Measurements from ENCODE around the gene TSNAX. TPM values are rescaled to one million over a fixed set of nuclear protein-coding genes. Genes with fewer than 3 reads are reported as not detected.
A peak's percentile ranks its signal among the peaks of the same experiment; 100 is the strongest.

The TSNAX gene, protein sequence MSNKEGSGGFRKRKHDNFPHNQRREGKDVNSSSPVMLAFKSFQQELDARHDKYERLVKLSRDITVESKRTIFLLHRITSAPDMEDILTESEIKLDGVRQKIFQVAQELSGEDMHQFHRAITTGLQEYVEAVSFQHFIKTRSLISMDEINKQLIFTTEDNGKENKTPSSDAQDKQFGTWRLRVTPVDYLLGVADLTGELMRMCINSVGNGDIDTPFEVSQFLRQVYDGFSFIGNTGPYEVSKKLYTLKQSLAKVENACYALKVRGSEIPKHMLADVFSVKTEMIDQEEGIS
- 10 to 100 TPM; 12.7 to 63.4 (median 30.9) TPM for total RNA-seq
- polyA plus RNA-seq = 10 to 100 TPM; 10.2 to 18.3 (median 16.6) TPM
- long read RNA-seq, donor 1, partial matches to known transcripts = 0 of 1 reads
- long read RNA-seq, donor 1, other reads (novel, unspliced or antisense) = 0 of 1 reads
- long read RNA-seq, donor 2, transcript TSNAX-201 (6 exons, 2,650 nt) = major isoform, 10 of 11 reads
- long read RNA-seq, donor 2, partial matches to known transcripts = 0 of 11 reads
- long read RNA-seq, donor 2, other reads (novel, unspliced or antisense) = 0 of 11 reads
- long read RNA-seq, donor 3, partial matches to known transcripts = 0 of 4 reads
- long read RNA-seq, donor 3, other reads (novel, unspliced or antisense) = 0 of 4 reads
- long read RNA-seq, donor 4, partial matches to known transcripts = 0 of 2 reads
- long read RNA-seq, donor 4, other reads (novel, unspliced or antisense) = 0 of 2 reads
- long read RNA-seq, donor 5, transcript TSNAX-201 (6 exons, 2,650 nt) = major isoform, 11 of 11 reads
- long read RNA-seq, donor 5, partial matches to known transcripts = 0 of 11 reads
- long read RNA-seq, donor 5, other reads (novel, unspliced or antisense) = 0 of 11 reads
- long read RNA-seq, donor 6 = 0 reads
- long read RNA-seq, donor 7, transcript TSNAX-201 (6 exons, 2,650 nt) = major isoform, 10 of 25 reads
- long read RNA-seq, donor 7, partial matches to known transcripts = 15 of 25 reads
- long read RNA-seq, donor 7, other reads (novel, unspliced or antisense) = 0 of 25 reads
- long read RNA-seq, donor 8, partial matches to known transcripts = 0 of 3 reads
- long read RNA-seq, donor 8, other reads (novel, unspliced or antisense) = 0 of 3 reads
- long read RNA-seq, donor 9, partial matches to known transcripts = 0 of 4 reads
- long read RNA-seq, donor 9, other reads (novel, unspliced or antisense) = 0 of 4 reads
- long read RNA-seq, donor 10, transcript TSNAX-201 (6 exons, 2,650 nt) = major isoform, 5 of 5 reads
- long read RNA-seq, donor 10, partial matches to known transcripts = 0 of 5 reads
- long read RNA-seq, donor 10, other reads (novel, unspliced or antisense) = 0 of 5 reads

DNA sequence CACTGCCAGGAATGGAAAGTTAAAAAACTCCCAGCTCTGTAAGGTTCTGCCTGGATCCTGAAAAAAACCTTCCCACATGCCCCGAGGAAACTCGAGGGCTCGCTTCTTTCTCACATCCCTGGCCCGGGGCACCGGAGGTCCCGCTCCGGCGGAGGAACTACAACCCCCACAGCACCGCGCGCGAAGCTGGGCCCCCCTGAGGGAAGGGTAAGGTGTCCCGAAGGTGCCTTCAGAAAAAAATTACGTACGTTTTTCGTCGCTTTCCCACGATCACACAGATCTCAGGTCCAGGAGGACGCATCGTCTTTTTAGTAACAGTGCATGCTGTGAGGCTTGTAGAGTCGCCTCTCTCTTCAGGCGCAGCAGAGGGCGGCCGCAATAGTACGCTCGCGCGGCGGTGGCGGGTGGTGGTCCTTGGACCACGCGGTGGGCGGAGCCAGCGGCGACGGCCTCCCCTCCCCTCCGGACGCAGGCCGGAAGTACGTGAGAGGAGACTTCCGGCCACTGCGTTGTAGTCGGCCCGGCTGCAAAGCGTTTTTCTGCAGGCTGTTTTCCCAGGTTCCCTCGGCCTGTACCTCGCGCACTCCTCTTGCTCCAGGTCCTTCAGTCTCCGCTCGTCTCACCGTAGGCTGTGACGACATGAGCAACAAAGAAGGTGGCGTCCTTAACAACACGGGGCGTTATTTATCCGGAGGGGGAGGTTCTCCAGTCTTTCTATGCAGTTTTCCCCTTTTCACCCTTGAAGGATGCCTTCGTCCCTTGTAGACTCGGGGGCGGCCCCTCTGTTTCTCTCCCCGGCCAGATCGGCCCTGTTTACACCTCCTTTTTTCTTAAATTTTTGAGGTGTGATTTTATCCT, at the start of gene TSNAX:
Gene TSNAX (plus strand): TSS at position 498 of the 858 bp plus-strand sequence. CDS start 142 bp downstream, at position 640.
- Histone ChIP-seq H3K4me1 (peaks cover 7 to 52% (median 37%) of the 10 kb centered on the region in 4 donors), H3K4me3 (peak within 1 kb of the TSS; percentile 67 to 89 (median 78)), H3K36me3 (peaks cover 0 to 20% (median 16%) of the 10 kb centered on the region in 4 donors), H3K9me3 (no peaks in the 10 kb centered on the region), H3K27me3 (no peaks in the 10 kb centered on the region), H3K27ac (peak within 1 kb of the TSS; percentile 88 to 96 (median 90))
- TF ChIP-seq, protein P1, sequence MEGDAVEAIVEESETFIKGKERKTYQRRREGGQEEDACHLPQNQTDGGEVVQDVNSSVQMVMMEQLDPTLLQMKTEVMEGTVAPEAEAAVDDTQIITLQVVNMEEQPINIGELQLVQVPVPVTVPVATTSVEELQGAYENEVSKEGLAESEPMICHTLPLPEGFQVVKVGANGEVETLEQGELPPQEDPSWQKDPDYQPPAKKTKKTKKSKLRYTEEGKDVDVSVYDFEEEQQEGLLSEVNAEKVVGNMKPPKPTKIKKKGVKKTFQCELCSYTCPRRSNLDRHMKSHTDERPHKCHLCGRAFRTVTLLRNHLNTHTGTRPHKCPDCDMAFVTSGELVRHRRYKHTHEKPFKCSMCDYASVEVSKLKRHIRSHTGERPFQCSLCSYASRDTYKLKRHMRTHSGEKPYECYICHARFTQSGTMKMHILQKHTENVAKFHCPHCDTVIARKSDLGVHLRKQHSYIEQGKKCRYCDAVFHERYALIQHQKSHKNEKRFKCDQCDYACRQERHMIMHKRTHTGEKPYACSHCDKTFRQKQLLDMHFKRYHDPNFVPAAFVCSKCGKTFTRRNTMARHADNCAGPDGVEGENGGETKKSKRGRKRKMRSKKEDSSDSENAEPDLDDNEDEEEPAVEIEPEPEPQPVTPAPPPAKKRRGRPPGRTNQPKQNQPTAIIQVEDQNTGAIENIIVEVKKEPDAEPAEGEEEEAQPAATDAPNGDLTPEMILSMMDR (IDR thresholded peaks at IDR 0.05) = no peak
- TF ChIP-seq POLR2AphosphoS5 (IDR thresholded peaks at IDR 0.05) = peak; percentile 77 to 96 (median 93)
- TF ChIP-seq EP300 (IDR thresholded peaks at IDR 0.05) = no peak
- peak in 2 of 4 donors; percentile 38 to 62 for TF ChIP-seq POLR2A (IDR thresholded peaks at IDR 0.05)
- intact Hi-C loops (cut with DNase I; ENCODE audit: low total_unique reads) = no loop called here
- 0 to 1% (median 0%) methylated on average over 60 to 61 of the region's 61 CpGs for WGBS, 5 donors
- DNase-seq = peak; percentile 92 to 98

DNA sequence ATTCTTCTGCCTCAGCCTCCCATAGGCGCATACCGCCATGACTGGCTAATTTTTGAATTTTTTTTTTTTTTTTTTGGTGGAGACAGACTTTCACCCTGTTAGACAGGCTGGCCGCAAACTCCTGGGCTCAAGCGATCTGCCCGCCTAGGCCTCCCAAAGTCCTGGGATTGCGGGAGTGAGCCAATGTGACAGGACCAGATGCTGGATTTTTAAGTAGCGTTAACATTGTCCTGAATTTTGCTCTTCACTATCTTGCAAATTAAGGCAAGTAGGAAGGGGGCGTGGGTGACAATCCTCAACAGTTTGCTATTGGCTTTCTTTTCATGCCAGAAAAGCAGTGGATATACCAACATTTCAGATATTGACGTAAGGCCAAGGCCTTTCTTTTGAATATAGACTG, 49.7 kb upstream of the TSNAX start:
- no peak for DNase-seq

DNA sequence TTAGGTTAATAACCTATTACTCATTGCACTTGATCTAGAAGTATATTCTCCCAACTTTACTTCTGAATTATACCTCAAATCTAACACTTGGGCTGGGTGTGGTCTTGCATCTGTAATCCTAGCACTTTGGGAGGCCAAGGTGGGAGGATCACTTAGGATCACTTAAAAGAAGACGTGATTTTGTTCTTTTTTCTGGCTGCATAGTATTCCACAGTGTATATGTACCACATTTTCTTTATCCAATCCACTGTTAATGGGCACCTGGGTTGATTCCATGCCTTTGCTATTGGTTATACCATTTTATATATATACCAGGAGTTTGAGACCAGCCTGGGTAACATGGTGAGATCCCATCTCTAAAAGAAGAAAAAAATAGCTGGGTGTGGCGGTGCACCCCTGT, 48.5 kb upstream of the TSNAX start:
- Histone ChIP-seq H3K27ac (no peak overlapping the region), H3K4me1 (no peaks in the 10 kb centered on the region), H3K9me3 (no peaks in the 10 kb centered on the region), H3K4me3 (no peak overlapping the region), H3K27me3 (no peaks in the 10 kb centered on the region), H3K36me3 (no peaks in the 10 kb centered on the region)
- intact Hi-C loops (cut with DNase I; ENCODE audit: low total_unique reads) = no loop called here
- WGBS, 5 donors = 93 to 100% (median 97%) methylated on average over 2 of the region's 2 CpGs
- DNase-seq = no peak
- TF ChIP-seq POLR2A (IDR thresholded peaks at IDR 0.05) = no peak
- TF ChIP-seq, protein P1 (IDR thresholded peaks at IDR 0.05) = no peak
- no peak for TF ChIP-seq POLR2AphosphoS5 (IDR thresholded peaks at IDR 0.05)
- no peak for TF ChIP-seq EP300 (IDR thresholded peaks at IDR 0.05)

More for the DNA sequence above, 49.7 kb upstream of the TSNAX start:
- intact Hi-C loops (cut with DNase I; ENCODE audit: low total_unique reads) = no loop called here
- 87 to 96% (median 95%) methylated on average over 9 of the region's 9 CpGs for WGBS, 5 donors
- Histone ChIP-seq H3K4me1 (no peaks in the 10 kb centered on the region), H3K27me3 (no peaks in the 10 kb centered on the region), H3K4me3 (no peak overlapping the region), H3K27ac (no peak overlapping the region), H3K9me3 (no peaks in the 10 kb centered on the region), H3K36me3 (no peaks in the 10 kb centered on the region)
- TF ChIP-seq POLR2AphosphoS5 (IDR thresholded peaks at IDR 0.05) (no peak), EP300 (IDR thresholded peaks at IDR 0.05) (no peak), POLR2A (IDR thresholded peaks at IDR 0.05) (no peak)
- TF ChIP-seq, protein P1 (IDR thresholded peaks at IDR 0.05) = no peak
